ENCODE results near the gene PEX5L.

DNA sequence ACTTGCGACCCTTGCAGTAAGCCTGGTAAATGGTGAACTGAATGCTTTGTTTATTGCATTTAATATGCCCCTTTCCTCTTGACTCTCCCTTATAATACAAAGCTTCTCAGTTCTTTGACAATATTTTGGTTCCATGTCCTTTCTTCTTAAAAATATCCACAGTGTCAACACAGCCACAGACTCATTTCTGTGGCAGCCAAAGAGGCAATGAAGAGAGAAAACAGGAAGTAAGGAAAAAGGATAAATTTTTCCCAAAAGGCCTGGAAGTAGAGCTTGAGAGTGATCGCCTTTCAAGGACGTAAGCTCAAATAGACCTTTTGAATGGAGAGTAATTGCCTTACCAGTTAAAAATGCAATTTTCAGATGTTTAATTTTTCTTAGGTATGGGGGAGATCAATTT, 59.4 kb downstream of the PEX5L start:
- TF ChIP-seq GATA2 (IDR thresholded peaks at IDR 0.05; ENCODE audit: low read depth, low read length) (no peak), GATA3 (IDR thresholded peaks at IDR 0.05; ENCODE audit: low read depth, low read length) (no peak)

Data from SH-SY5Y (cell line).